ENCODE measurements around the gene DUXB. TPM values are rescaled to one million over a fixed set of nuclear protein-coding genes. Genes with fewer than 3 reads are reported as not detected.
A peak's percentile ranks its signal among the peaks of the same experiment; 100 is the strongest.

The DUXB gene
- total and polyA plus RNA-seq, 2 of the 13 experiments (the other 11 are each of a cell fraction or from before 2014, with no cell fraction given), result not detected

GRCh38 chr16:75726390-75726789 lies 25.1 kb upstream of the DUXB start, which contains the start of gene CPHXL:
CPHXL (minus strand) TSS chr16:75726490; CDS start chr16:75726442, 48 bp downstream.
- H3K27ac ChIP-seq (ENCODE audit: extremely low read length, insufficient read depth, low read length), result no peak within 1 kb of the TSS
- DNase-seq (ENCODE audit: low spot score) (no peak), FAIRE-seq (no peak), ATAC-seq (no peak)
- H4K20me1 ChIP-seq (ENCODE audit: insufficient read depth, low read length), result no peaks in the 10 kb centered on the region
- no peaks in the 10 kb centered on the region for H3K36me3 ChIP-seq (replicated peaks in 1 of 2; ENCODE audit: control insufficient read depth in 1 of 2, insufficient read depth in 2 of 2, low read length in 2 of 2)
- H2AFZ ChIP-seq (ENCODE audit: low read length), result no peak within 1 kb of the TSS
- H3K79me2 ChIP-seq (ENCODE audit: insufficient read depth, low read length), result no peaks in the 10 kb centered on the region
- no peak within 1 kb of the TSS for H3K4me3 ChIP-seq (replicated peaks in 1 of 3; ENCODE audit: insufficient read depth in 1 of 3, low read depth in 2 of 3, low read length in 3 of 3)
- no peak for TF ChIP-seq HOXA3 (CRISPR knock-in tag; IDR thresholded peaks at IDR 0.05)
- no peak for TF ChIP-seq TFAP4 (IDR thresholded peaks at IDR 0.05; ENCODE audit: borderline replicate concordance, low read depth)
- no peak for TF ChIP-seq ZNF629 (CRISPR knock-in tag; conservative IDR thresholded peaks at IDR 0.05)
- no peak for TF ChIP-seq PAX8 (CRISPR knock-in tag; IDR thresholded peaks at IDR 0.05; ENCODE audit: borderline replicate concordance)
- no peak for TF ChIP-seq GTF2F1 (IDR thresholded peaks at IDR 0.05; ENCODE audit: low read length)
- no peak for TF ChIP-seq SMARCE1 (IDR thresholded peaks at IDR 0.05; ENCODE audit: borderline replicate concordance)
- TF ChIP-seq TCF12 (IDR thresholded peaks at IDR 0.05), result no peak
- TF ChIP-seq TCF12 (CRISPR knock-in tag; IDR thresholded peaks at IDR 0.05), result no peak
- TF ChIP-seq ZNF678 (CRISPR knock-in tag; IDR thresholded peaks at IDR 0.05), result no peak
- no peak for TF ChIP-seq SNAPC5 (CRISPR knock-in tag; IDR thresholded peaks at IDR 0.05; ENCODE audit: borderline replicate concordance)
- TF ChIP-seq ZNF780A (CRISPR knock-in tag; IDR thresholded peaks at IDR 0.05), result no peak
- TF ChIP-seq DNMT3B (CRISPR knock-in tag; conservative IDR thresholded peaks at IDR 0.05), result no peak
- no peak for TF ChIP-seq BHLHE40 (IDR thresholded peaks at IDR 0.05; ENCODE audit: low read length)
- TF ChIP-seq ZNF180 (CRISPR knock-in tag; IDR thresholded peaks at IDR 0.05; ENCODE audit: borderline replicate concordance, low read depth), result no peak
- no peak for TF ChIP-seq PTBP1 (IDR thresholded peaks at IDR 0.05; ENCODE audit: low read depth, low read length, poor library complexity, severe bottlenecking)
- no TSS peak for BruUV-seq (replicated peaks)
- peak within 1 kb of the TSS; percentile 39 for H3K4me2 ChIP-seq (ENCODE audit: low read depth, low read length)
- ChIA-PET POLR2A (no interaction called here), CTCF (ENCODE audit: low intra/inter-chr PET ratio, low total read pairs) (no interaction called here)
- no peaks in the 10 kb centered on the region for H3K27me3 ChIP-seq (ENCODE audit: control insufficient read depth in 1 of 2, insufficient read depth in 2 of 2, low read length in 2 of 2)
- in situ Hi-C loops (cut with HindIII; ENCODE audit: extremely low pct_ligation_motif_present, low pct_unique_long_range_greater_than_20kb), result no loop called here
- no peak within 1 kb of the TSS for H3K9ac ChIP-seq (ENCODE audit: insufficient read depth, low read depth, low read length)
- WGBS (ENCODE audit: low lambda C conversion rate), result 68% methylated on average over 5 of the region's 5 CpGs
- peaks cover 21% of the 10 kb centered on the region for H3K4me1 ChIP-seq (ENCODE audit: insufficient read depth, low read length)
- intact Hi-C loops (cut with micrococcal nuclease; ENCODE audit: unreplicated experiment), result no loop called here
- H3K9me3 ChIP-seq (ENCODE audit: low read length), result no peaks in the 10 kb centered on the region
